ENCODE data around the gene C7orf25. TPM values are rescaled to one million over a fixed set of nuclear protein-coding genes. Genes with fewer than 3 reads are reported as not detected.

Gene C7orf25
- total RNA-seq, 4 donors from 2014 or later, result 3.5 to 9.7 (median 5.9) TPM

- intact Hi-C loops (cut with DNase I; ENCODE audit: low total_unique reads), result no loop called here
- no peak overlapping the region for H3K4me3 ChIP-seq (ENCODE audit: low read depth, poor library complexity, severe bottlenecking)
- WGBS, 2 donors, result 83 to 88% methylated on average over 4 of the region's 4 CpGs
- DNase-seq (ENCODE audit: low spot score in 2 of 2), result no peak
- TF ChIP-seq POLR2A (IDR thresholded peaks at IDR 0.05) (no peak), CTCF (IDR thresholded peaks at IDR 0.05) (no peak)
Measured at GRCh38 chr7:42953994-42954393, 42.1 kb upstream of the C7orf25 start.

- H3K4me3 ChIP-seq (ENCODE audit: low read depth, poor library complexity, severe bottlenecking), result no peak overlapping the region
- WGBS, 2 donors, result 69 to 71% methylated on average over 4 of the region's 4 CpGs
- TF ChIP-seq CTCF (IDR thresholded peaks at IDR 0.05), result no peak
- TF ChIP-seq POLR2A (IDR thresholded peaks at IDR 0.05), result no peak
- DNase-seq (ENCODE audit: low spot score in 2 of 2), result no peak
- intact Hi-C loops (cut with DNase I; ENCODE audit: low total_unique reads), result no loop called here
Measured at GRCh38 chr7:42952328-42952727, 40.5 kb upstream of the C7orf25 start.

- 65 to 77% methylated on average over 3 of the region's 3 CpGs for WGBS, 2 donors
- TF ChIP-seq CTCF (IDR thresholded peaks at IDR 0.05) (no peak), POLR2A (IDR thresholded peaks at IDR 0.05) (no peak)
- intact Hi-C loops (cut with DNase I; ENCODE audit: low total_unique reads), result no loop called here
- no peak for DNase-seq (ENCODE audit: low spot score in 2 of 2)
- no peak overlapping the region for H3K4me3 ChIP-seq (ENCODE audit: low read depth, poor library complexity, severe bottlenecking)
Measured at GRCh38 chr7:42950417-42950816, 38.5 kb upstream of the C7orf25 start.

- intact Hi-C loops (cut with DNase I; ENCODE audit: low total_unique reads), result no loop called here
- DNase-seq (ENCODE audit: low spot score in 2 of 2), result no peak
- 69 to 74% methylated on average over 2 of the region's 2 CpGs for WGBS, 2 donors
- no peak overlapping the region for H3K4me3 ChIP-seq (ENCODE audit: low read depth, poor library complexity, severe bottlenecking)
- TF ChIP-seq POLR2A (IDR thresholded peaks at IDR 0.05) (no peak), CTCF (IDR thresholded peaks at IDR 0.05) (no peak)
Measured at GRCh38 chr7:42947521-42947920, 35.7 kb upstream of the C7orf25 start.

- no peak overlapping the region for H3K4me3 ChIP-seq (ENCODE audit: low read depth, poor library complexity, severe bottlenecking)
- DNase-seq (ENCODE audit: low spot score in 2 of 2), result no peak
- WGBS, 2 donors, result 97 to 98% methylated on average over 2 of the region's 2 CpGs
- intact Hi-C loops (cut with DNase I; ENCODE audit: low total_unique reads), result no loop called here
- TF ChIP-seq POLR2A (IDR thresholded peaks at IDR 0.05) (no peak), CTCF (IDR thresholded peaks at IDR 0.05) (no peak)
Measured at GRCh38 chr7:42946627-42946950, 34.7 kb upstream of the C7orf25 start.

GRCh38 chr7:42945821-42946626, 34.2 kb upstream of the C7orf25 start:
- TF ChIP-seq POLR2A (IDR thresholded peaks at IDR 0.05), result no peak
- TF ChIP-seq CTCF (IDR thresholded peaks at IDR 0.05), result no peak
- DNase-seq (ENCODE audit: low spot score in 2 of 2), result no peak
- no peak overlapping the region for H3K4me3 ChIP-seq (ENCODE audit: low read depth, poor library complexity, severe bottlenecking)
- WGBS, 2 donors, result 27 to 33% methylated on average over 3 to 4 of the region's 4 CpGs
- intact Hi-C loops (cut with DNase I; ENCODE audit: low total_unique reads), result no loop called here

Measured in lower leg skin (tissue), 4 donors.